ENCODE measurements around the gene UBE2E1.

The UBE2E1 gene

GRCh38 chr3:23811185-23811527, 5.4 kb downstream of the UBE2E1 start:
- TF ChIP-seq RAD21 (IDR thresholded peaks at IDR 0.05; ENCODE audit: low read depth): no peak
- TF ChIP-seq CEBPB (IDR thresholded peaks at IDR 0.05): no peak
- TF ChIP-seq TCF12 (IDR thresholded peaks at IDR 0.05; ENCODE audit: low read depth): no peak
- TF ChIP-seq TAF1 (IDR thresholded peaks at IDR 0.05; ENCODE audit: low read depth): no peak
- TF ChIP-seq USF1 (IDR thresholded peaks at IDR 0.05): no peak
- TF ChIP-seq CREB1 (IDR thresholded peaks at IDR 0.05; ENCODE audit: low read depth): no peak
- no peak for TF ChIP-seq EGR1 (IDR thresholded peaks at IDR 0.05)
- no peak for TF ChIP-seq YY1 (IDR thresholded peaks at IDR 0.05; ENCODE audit: low read depth)
- no peak for TF ChIP-seq EP300 (IDR thresholded peaks at IDR 0.05; ENCODE audit: borderline replicate concordance)
- TF ChIP-seq MAX (IDR thresholded peaks at IDR 0.05): no peak
- no peak for TF ChIP-seq TEAD4 (IDR thresholded peaks at IDR 0.05)
- no peak for TF ChIP-seq FOXM1 (IDR thresholded peaks at IDR 0.05; ENCODE audit: borderline replicate concordance, low read depth)
- no peak for TF ChIP-seq REST (IDR thresholded peaks at IDR 0.05; ENCODE audit: low read depth)
- no peak for TF ChIP-seq ZBTB7A (IDR thresholded peaks at IDR 0.05; ENCODE audit: low read depth)
- no peak for TF ChIP-seq NFIC (IDR thresholded peaks at IDR 0.05)

GRCh38 chr3:23811919-23812318, 6.2 kb downstream of the UBE2E1 start:
- TF ChIP-seq USF1 (IDR thresholded peaks at IDR 0.05): no peak
- TF ChIP-seq NFIC (IDR thresholded peaks at IDR 0.05): no peak
- no peak for TF ChIP-seq CEBPB (IDR thresholded peaks at IDR 0.05)
- TF ChIP-seq MAX (IDR thresholded peaks at IDR 0.05): no peak
- TF ChIP-seq FOXM1 (IDR thresholded peaks at IDR 0.05; ENCODE audit: borderline replicate concordance, low read depth): no peak
- no peak for TF ChIP-seq EP300 (IDR thresholded peaks at IDR 0.05; ENCODE audit: borderline replicate concordance)

- no peak for TF ChIP-seq EP300 (IDR thresholded peaks at IDR 0.05; ENCODE audit: borderline replicate concordance)
- TF ChIP-seq EGR1 (IDR thresholded peaks at IDR 0.05): no peak
- TF ChIP-seq ZBTB7A (IDR thresholded peaks at IDR 0.05; ENCODE audit: low read depth): no peak
- no peak for TF ChIP-seq TAF1 (IDR thresholded peaks at IDR 0.05; ENCODE audit: low read depth)
- no peak for TF ChIP-seq CEBPB (IDR thresholded peaks at IDR 0.05)
- TF ChIP-seq REST (IDR thresholded peaks at IDR 0.05; ENCODE audit: low read depth): no peak
- no peak for TF ChIP-seq FOXM1 (IDR thresholded peaks at IDR 0.05; ENCODE audit: borderline replicate concordance, low read depth)
- TF ChIP-seq USF1 (IDR thresholded peaks at IDR 0.05): no peak
- no peak for TF ChIP-seq CREB1 (IDR thresholded peaks at IDR 0.05; ENCODE audit: low read depth)
- no peak for TF ChIP-seq MAX (IDR thresholded peaks at IDR 0.05)
Measured at GRCh38 chr3:23815879-23816278, 10.1 kb downstream of the UBE2E1 start.

GRCh38 chr3:23816721-23817120, 11.0 kb downstream of the UBE2E1 start:
- TF ChIP-seq CEBPB (IDR thresholded peaks at IDR 0.05) (peak; percentile 90), RAD21 (IDR thresholded peaks at IDR 0.05; ENCODE audit: low read depth) (no peak)

GRCh38 chr3:23817508-23818223, 11.9 kb downstream of the UBE2E1 start:
- no peak for TF ChIP-seq EP300 (IDR thresholded peaks at IDR 0.05; ENCODE audit: borderline replicate concordance)
- no peak for TF ChIP-seq REST (IDR thresholded peaks at IDR 0.05; ENCODE audit: low read depth)
- no peak for TF ChIP-seq TCF12 (IDR thresholded peaks at IDR 0.05; ENCODE audit: low read depth)
- TF ChIP-seq RAD21 (IDR thresholded peaks at IDR 0.05; ENCODE audit: low read depth): no peak
- no peak for TF ChIP-seq TAF1 (IDR thresholded peaks at IDR 0.05; ENCODE audit: low read depth)
- TF ChIP-seq YY1 (IDR thresholded peaks at IDR 0.05; ENCODE audit: low read depth): no peak
- TF ChIP-seq CEBPB (IDR thresholded peaks at IDR 0.05): no peak
- no peak for TF ChIP-seq EGR1 (IDR thresholded peaks at IDR 0.05)
- TF ChIP-seq MAX (IDR thresholded peaks at IDR 0.05): no peak
- no peak for TF ChIP-seq CREB1 (IDR thresholded peaks at IDR 0.05; ENCODE audit: low read depth)
- TF ChIP-seq ZBTB7A (IDR thresholded peaks at IDR 0.05; ENCODE audit: low read depth): no peak
- TF ChIP-seq FOXM1 (IDR thresholded peaks at IDR 0.05; ENCODE audit: borderline replicate concordance, low read depth): no peak
- TF ChIP-seq NFIC (IDR thresholded peaks at IDR 0.05): no peak
- TF ChIP-seq TEAD4 (IDR thresholded peaks at IDR 0.05): no peak
- no peak for TF ChIP-seq USF1 (IDR thresholded peaks at IDR 0.05)

Measured in Ishikawa (cell line).